MCF 10A (cell line): ENCODE measurements around the gene UBTD1. TPM values are rescaled to one million over a fixed set of nuclear protein-coding genes. Genes with fewer than 3 reads are reported as not detected.

Experiments
- BruUV-seq: library from RNA; stranded (reverse); fragments of 400-500 nt; replicated peaks from 2 replicates; lab custom pipeline; 2021; lab: Mats Ljungman, UMichigan
- CTCF ChIA-PET: fragments of 300-600 bp; sonication (Branson Sonifier 250); formaldehyde crosslinking; extraction: SDS; loops from one replicate; lab custom pipeline; 2021; ENCODE audit warnings: antibody characterized with exemption, inconsistent platforms; lab: Yijun Ruan, JAX
- POLR2A ChIA-PET: fragments of 300-600, 350-650 bp; sonication (Branson Sonifier 250); formaldehyde crosslinking; extraction: SDS; loops from one replicate; lab custom pipeline; 2020; ENCODE audit warnings: antibody characterized with exemption, inconsistent platforms; lab: Yijun Ruan, JAX
- DNase-seq: peaks from one replicate; pipeline ENCODE4 v3.0.0-alpha.2; 2018; ENCODE audit not compliant: unreplicated experiment
- H3K27ac Mint-ChIP-seq: one replicate; pipeline ENCODE4 v1.8.0; 2022; ENCODE audit warnings: mild to moderate bottlenecking, low read depth, mixed read lengths; ENCODE audit not compliant: unreplicated experiment
- H3K27me3 Mint-ChIP-seq: one replicate; pipeline ENCODE4 v1.8.0; 2022; ENCODE audit warnings: mixed read lengths; ENCODE audit not compliant: insufficient read depth, unreplicated experiment
- H3K36me3 Mint-ChIP-seq: one replicate; pipeline ENCODE4 v1.8.0; 2022; ENCODE audit warnings: mild to moderate bottlenecking, moderate library complexity, mixed read lengths; ENCODE audit not compliant: insufficient read depth, unreplicated experiment
- H3K4me1 Mint-ChIP-seq: one replicate; pipeline ENCODE4 v1.8.0; 2022; ENCODE audit warnings: mixed read lengths; ENCODE audit not compliant: insufficient read depth, unreplicated experiment
- H3K4me3 Mint-ChIP-seq: one replicate; pipeline ENCODE4 v1.8.0; 2022; ENCODE audit warnings: mild to moderate bottlenecking, moderate library complexity, mixed read lengths; ENCODE audit not compliant: unreplicated experiment
- H3K9me3 Mint-ChIP-seq: one replicate; pipeline ENCODE4 v1.8.0; 2022; ENCODE audit warnings: mixed read lengths; ENCODE audit not compliant: unreplicated experiment
- CTCF ChIP-seq: fragments of 200-600 bp; IDR thresholded peaks from one replicate; pipeline ENCODE4 v1.8.0; 2022; ENCODE audit warnings: antibody characterized with exemption, mild to moderate bottlenecking; ENCODE audit not compliant: unreplicated experiment
- intact Hi-C: fragments of 100-400 bp; cut with micrococcal nuclease; formaldehyde crosslinking; loops from 2 replicates; pipeline ENCODE4 v1.14.1; 2022
- total RNA-seq: library from RNA; stranded (reverse); gene quantifications from 2 replicates; pipeline ENCODE4 v1.2.3, GENCODE V29; 2022

Gene UBTD1
- total RNA-seq, 1 experiment from 2014 or later: 7.2 TPM

DNA sequence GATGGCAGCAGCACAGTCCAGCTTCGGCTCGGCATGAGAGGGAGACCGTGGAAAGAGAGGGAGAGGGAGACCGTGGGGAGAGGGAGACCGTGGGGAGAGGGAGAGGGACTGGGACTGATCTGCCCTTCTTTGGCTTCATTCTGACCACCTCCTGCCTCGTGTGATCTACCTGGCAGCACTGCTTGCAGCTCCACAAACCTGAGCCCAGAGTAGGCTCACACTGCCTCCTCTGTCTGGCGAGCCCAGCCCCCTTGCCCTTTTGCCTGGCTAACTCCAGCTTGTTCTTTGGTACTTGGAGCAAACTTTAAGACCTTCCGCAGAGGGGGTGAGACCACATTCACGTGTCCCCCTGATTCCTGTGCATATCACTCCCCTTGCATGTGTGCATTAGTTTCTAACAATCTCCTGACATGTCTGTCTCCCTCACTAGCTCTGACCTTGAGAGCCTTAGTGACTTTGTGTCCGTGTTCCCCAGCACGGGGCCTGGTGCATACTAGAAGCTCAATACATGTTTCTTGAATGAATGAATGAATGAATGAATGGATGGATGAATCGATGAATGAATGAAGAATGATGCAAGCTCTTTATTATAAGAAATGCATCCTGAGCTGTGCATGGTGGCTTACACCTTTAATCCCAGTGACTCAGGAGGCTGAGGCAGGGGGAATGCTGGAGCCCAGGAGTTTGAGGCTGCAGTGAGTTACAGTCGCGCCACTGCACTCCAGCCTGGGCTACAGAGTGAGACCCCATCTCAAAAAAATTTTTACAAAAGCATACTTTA is 31.2 kb downstream of the UBTD1 start:
- Mint-ChIP-seq H3K36me3 (no peaks in the 10 kb centered on the region), H3K4me1 (peaks cover 5% of the 10 kb centered on the region), H3K9me3 (no peaks in the 10 kb centered on the region), H3K27ac (no peak overlapping the region), H3K27me3 (no peaks in the 10 kb centered on the region), H3K4me3 (no peak overlapping the region)
- intact Hi-C loops: loop anchor here (2.0 kb wide), 1 partner anchor 31 kb away; the partner anchor contains the start of genes MMS19 and UBTD1
- ChIA-PET POLR2A (no interaction called here), CTCF (no interaction called here)
- TF ChIP-seq CTCF: no peak
- no TSS peak for BruUV-seq
- no peak for DNase-seq

- intact Hi-C loops: loop anchor here (2.0 kb wide), 1 partner anchor 33 kb away; the partner anchor contains the start of genes MMS19 and UBTD1
- no peak overlapping the region for H3K27ac Mint-ChIP-seq
- no peaks in the 10 kb centered on the region for H3K27me3 Mint-ChIP-seq
- DNase-seq: no peak
- BruUV-seq: no TSS peak
- H3K4me1 Mint-ChIP-seq: peaks cover 5% of the 10 kb centered on the region
- ChIA-PET POLR2A (no interaction called here), CTCF (interaction anchor here (0.9 to 1.0 kb wide), 2 partner anchors 13 to 23 kb away, joined by 3 to 7 read pairs; no protein-coding TSS in a partner anchor)
- H3K9me3 Mint-ChIP-seq: no peaks in the 10 kb centered on the region
- no peaks in the 10 kb centered on the region for H3K36me3 Mint-ChIP-seq
- TF ChIP-seq CTCF: no peak
- no peak overlapping the region for H3K4me3 Mint-ChIP-seq
These were observed 32.8 kb downstream of the UBTD1 start for GRCh38 chr10:97531401-97531986.

GRCh38 chr10:97532935-97533671 is 34.4 kb downstream of the UBTD1 start:
- intact Hi-C loops: no loop called here
- peaks cover 5% of the 10 kb centered on the region for H3K4me1 Mint-ChIP-seq
- no peak for DNase-seq
- H3K9me3 Mint-ChIP-seq: no peaks in the 10 kb centered on the region
- ChIA-PET POLR2A (interaction anchor here (0.6 to 1.4 kb wide), 3 partner anchors 22 to 141 kb away, joined by 3 to 4 read pairs (median 4); partner anchors contain the start of gene UBTD1), CTCF (interaction anchor here (0.8 to 3.3 kb wide), 8 partner anchors 9 to 80 kb away, joined by 4 to 19 read pairs (median 9); partner anchors contain the start of genes ANKRD2 and UBTD1)
- no peaks in the 10 kb centered on the region for H3K36me3 Mint-ChIP-seq
- BruUV-seq: no TSS peak
- no peak overlapping the region for H3K27ac Mint-ChIP-seq
- no peaks in the 10 kb centered on the region for H3K27me3 Mint-ChIP-seq
- TF ChIP-seq CTCF: no peak
- H3K4me3 Mint-ChIP-seq: no peak overlapping the region
